ENCODE data around the gene PCGF2.
A peak's percentile ranks its signal among the peaks of the same experiment; 100 is the strongest.

Gene PCGF2

DNA sequence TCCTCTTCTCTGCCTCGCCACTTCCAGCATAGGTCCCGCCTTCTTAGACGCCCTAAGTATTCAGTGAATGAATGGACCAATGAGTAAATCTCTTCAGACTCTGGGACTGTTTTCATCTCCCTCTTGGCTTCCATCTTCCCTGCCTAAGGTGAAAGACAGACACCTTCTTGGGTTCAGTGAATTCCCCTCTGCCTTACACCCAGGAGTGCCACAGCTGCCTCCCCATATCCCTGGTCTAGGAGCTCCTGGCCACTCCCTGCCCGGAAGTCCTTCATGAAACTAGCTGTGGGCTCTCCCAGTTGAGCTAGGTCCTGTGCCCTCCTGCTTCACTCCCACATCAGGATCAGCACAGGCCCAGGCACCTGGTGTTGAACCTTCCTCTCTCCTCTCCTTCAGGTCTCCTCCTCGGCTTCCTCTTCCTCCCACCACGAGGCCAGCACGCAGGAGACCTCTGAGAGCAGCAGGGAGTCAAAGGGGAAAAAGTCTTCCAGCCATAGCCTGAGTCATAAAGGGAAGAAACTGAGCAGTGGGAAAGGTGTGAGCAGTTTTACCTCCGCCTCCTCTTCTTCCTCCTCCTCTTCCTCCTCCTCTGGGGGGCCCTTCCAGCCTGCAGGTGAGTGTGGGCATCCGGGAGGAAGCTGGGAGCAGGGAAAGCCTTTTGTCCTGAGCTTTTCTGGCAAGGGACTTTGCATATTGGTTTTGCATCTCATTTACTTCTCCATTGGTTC is 32.8 kb downstream of the PCGF2 start:
- 0 out of 2 replicates have a peak, but pooled peaks cover 5% of the 10 kb centered on the region for H3K36me3 ChIP-seq (ENCODE audit: control insufficient read depth, insufficient read depth, low read length)
- H3K9ac ChIP-seq (ENCODE audit: low read depth, low read length) = no peak overlapping the region
- no peak overlapping the region for H3K27ac ChIP-seq (ENCODE audit: low read depth, low read length)
- 0 out of 2 replicates have a peak overlapping the region, but pooled peaks have one; percentile 16 for H3K4me3 ChIP-seq (ENCODE audit: low read depth, low read length)
- no peaks in the 10 kb centered on the region for H3K9me3 ChIP-seq (ENCODE audit: control insufficient read depth, insufficient read depth, low read length)
- H3K27me3 ChIP-seq (ENCODE audit: control insufficient read depth, insufficient read depth, low read length) = peaks cover under 1% of the 10 kb centered on the region; the same call in 1 of the 2 replicates
- H3K4me1 ChIP-seq (ENCODE audit: control insufficient read depth, insufficient read depth, low read length) = peaks cover 23% of the 10 kb centered on the region

DNA sequence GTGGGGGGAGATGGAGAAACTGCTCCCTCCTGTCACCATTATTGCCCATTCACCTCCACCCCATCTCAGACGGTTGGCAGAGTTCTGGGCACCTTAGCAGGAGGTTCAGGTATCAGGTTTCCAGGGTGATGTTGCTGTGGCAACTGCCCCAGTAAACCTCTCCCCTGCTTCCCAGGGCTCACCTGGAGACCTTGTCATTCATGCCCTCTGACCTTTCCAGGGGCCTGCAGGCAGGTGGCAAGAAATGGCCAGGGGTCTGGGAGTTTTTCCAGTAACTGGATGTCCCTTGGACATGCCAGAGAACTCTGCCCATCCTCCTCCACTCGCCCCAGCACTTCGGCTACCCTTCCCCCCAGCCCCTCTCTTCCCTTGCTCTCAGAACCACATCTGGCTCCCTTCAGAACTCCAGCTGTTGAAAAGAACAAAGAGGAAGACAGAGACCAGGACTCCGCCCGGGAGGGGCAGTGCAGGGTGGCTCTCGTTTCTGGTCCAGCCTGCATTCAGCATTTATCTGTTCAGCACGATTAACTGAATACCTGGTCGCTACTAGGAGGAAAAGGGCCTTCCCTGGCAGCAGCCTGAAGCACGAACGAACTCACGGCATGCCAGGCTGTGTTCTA is 34.6 kb downstream of the PCGF2 start:
- H3K36me3 ChIP-seq (ENCODE audit: control insufficient read depth, insufficient read depth, low read length) = 0 out of 2 replicates have a peak, but pooled peaks cover 5% of the 10 kb centered on the region
- H3K4me3 ChIP-seq (ENCODE audit: low read depth, low read length) = no peak overlapping the region
- peaks cover 15% of the 10 kb centered on the region for H3K4me1 ChIP-seq (ENCODE audit: control insufficient read depth, insufficient read depth, low read length)
- H3K27ac ChIP-seq (ENCODE audit: low read depth, low read length) = no peak overlapping the region
- no peak overlapping the region for H3K9ac ChIP-seq (ENCODE audit: low read depth, low read length)
- H3K9me3 ChIP-seq (ENCODE audit: control insufficient read depth, insufficient read depth, low read length) = no peaks in the 10 kb centered on the region
- H3K27me3 ChIP-seq (ENCODE audit: control insufficient read depth, insufficient read depth, low read length) = peaks cover 3% of the 10 kb centered on the region; the same call in 1 of the 2 replicates

DNA sequence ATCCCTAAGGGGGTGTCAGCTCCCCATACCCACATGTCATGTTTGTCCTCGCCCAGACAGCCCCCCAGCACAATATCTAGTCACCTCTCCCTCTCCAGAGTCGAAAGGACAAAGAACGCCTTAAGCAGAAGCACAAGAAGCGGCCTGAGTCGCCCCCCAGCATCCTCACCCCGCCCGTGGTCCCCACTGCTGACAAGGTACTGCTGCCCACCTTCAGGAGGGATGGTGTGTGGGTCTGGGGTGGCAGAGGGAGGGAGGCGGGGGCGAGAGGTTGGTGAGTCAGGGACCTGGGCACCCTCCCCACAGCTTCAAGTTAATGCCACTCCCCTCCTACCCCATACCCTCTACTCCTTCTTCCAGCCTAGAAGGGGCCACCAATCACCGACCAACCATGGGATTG is 35.5 kb downstream of the PCGF2 start:
- no peaks in the 10 kb centered on the region for H3K9me3 ChIP-seq (ENCODE audit: control insufficient read depth, insufficient read depth, low read length)
- H3K36me3 ChIP-seq (ENCODE audit: control insufficient read depth, insufficient read depth, low read length) = 0 out of 2 replicates have a peak, but pooled peaks cover 5% of the 10 kb centered on the region
- H3K27me3 ChIP-seq (ENCODE audit: control insufficient read depth, insufficient read depth, low read length) = peaks cover 12% of the 10 kb centered on the region
- H3K4me3 ChIP-seq (ENCODE audit: low read depth, low read length) = no peak overlapping the region
- H3K4me1 ChIP-seq (ENCODE audit: control insufficient read depth, insufficient read depth, low read length) = peaks cover 15% of the 10 kb centered on the region
- H3K9ac ChIP-seq (ENCODE audit: low read depth, low read length) = no peak overlapping the region
- H3K27ac ChIP-seq (ENCODE audit: low read depth, low read length) = no peak overlapping the region

DNA sequence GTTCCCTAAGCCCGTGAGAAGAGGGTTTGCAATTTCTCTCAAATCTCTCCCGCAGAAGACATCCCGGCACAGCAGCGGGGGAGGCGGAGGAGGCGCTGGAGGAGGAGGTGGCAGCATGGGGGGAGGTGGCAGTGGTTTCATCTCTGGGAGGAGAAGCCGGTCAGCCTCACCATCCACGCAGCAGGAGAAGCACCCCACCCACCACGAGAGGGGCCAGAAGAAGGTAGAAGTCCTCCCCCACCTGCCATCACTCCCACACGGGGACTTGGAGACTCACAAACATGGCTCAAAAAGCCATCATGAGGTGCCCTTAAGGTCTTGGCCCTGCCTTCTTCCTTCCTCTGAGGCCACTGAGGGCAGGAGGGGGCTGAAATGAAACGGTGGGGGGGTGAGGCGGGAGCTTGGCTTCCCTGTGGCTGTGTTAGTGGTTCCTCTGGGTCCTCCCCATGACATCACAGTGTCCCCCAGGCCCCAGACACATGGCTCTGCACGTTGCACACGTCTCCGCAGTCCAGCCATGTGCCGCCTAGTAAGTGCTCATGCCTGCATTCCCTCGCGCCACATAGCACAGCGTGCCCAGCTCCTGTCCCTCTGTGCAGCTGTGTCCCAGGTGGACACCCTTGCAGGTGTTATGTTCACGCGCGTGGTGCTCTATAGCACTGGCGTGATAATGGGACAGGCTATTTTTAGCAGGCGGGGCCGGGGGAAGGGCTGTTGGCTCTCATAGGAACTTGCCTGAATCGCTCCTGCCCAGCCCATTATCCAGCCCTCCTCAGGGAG is 36.2 kb downstream of the PCGF2 start:
- Histone ChIP-seq H3K27ac (ENCODE audit: low read depth, low read length) (no peak overlapping the region), H3K9ac (ENCODE audit: low read depth, low read length) (no peak overlapping the region), H3K4me1 (ENCODE audit: control insufficient read depth, insufficient read depth, low read length) (peaks cover 15% of the 10 kb centered on the region), H3K27me3 (ENCODE audit: control insufficient read depth, insufficient read depth, low read length) (peaks cover 18% of the 10 kb centered on the region), H3K36me3 (ENCODE audit: control insufficient read depth, insufficient read depth, low read length) (0 out of 2 replicates have a peak, but pooled peaks cover 5% of the 10 kb centered on the region), H3K4me3 (ENCODE audit: low read depth, low read length) (no peak overlapping the region), H3K9me3 (ENCODE audit: control insufficient read depth, insufficient read depth, low read length) (no peaks in the 10 kb centered on the region)

DNA sequence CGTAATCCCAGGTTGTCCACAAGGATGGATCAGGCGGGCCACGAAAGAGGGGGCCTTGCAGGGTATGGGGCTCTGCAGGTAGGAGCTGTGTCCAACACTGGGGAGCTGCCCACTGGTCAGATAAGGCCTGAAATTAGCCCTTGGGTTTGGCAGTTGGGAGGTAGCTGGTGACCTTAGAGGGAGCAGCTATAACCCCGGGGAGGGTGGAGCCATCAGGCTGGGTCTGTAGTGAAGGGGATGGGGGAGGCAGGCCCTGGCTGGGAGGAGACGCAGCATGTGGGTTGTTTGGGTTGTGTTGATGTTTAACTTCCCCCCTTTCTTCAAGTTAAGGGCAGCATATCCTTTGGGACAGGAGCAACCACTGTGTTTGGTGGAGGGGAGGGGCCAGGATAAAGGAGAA is 37.2 kb downstream of the PCGF2 start:
- H3K4me3 ChIP-seq (ENCODE audit: low read depth, low read length) = no peak overlapping the region
- peaks cover 28% of the 10 kb centered on the region for H3K27me3 ChIP-seq (ENCODE audit: control insufficient read depth, insufficient read depth, low read length)
- H3K27ac ChIP-seq (ENCODE audit: low read depth, low read length) = no peak overlapping the region
- no peaks in the 10 kb centered on the region for H3K9me3 ChIP-seq (ENCODE audit: control insufficient read depth, insufficient read depth, low read length)
- H3K9ac ChIP-seq (ENCODE audit: low read depth, low read length) = no peak overlapping the region
- H3K36me3 ChIP-seq (ENCODE audit: control insufficient read depth, insufficient read depth, low read length) = 0 out of 2 replicates have a peak, but pooled peaks cover 5% of the 10 kb centered on the region
- H3K4me1 ChIP-seq (ENCODE audit: control insufficient read depth, insufficient read depth, low read length) = peaks cover 19% of the 10 kb centered on the region

DNA sequence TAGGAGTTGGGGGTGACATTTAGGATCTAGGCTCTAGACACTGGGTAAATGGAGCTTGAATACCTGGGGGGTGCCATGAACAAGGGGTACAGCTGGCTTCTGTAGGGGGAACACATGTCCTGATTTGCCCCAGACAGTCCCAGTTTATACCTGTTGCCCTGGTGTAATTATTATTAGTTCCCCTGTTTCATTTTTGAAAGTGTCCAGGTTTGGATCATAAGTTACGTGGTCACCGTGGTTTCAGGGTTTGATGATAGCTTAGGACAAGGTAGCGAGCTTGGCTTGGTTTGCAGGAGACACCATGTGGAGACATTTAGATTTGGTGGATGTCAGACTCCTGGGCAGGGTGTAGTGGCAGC is 37.6 kb downstream of the PCGF2 start:
- peaks cover 32% of the 10 kb centered on the region for H3K27me3 ChIP-seq (ENCODE audit: control insufficient read depth, insufficient read depth, low read length)
- no peak overlapping the region for H3K4me3 ChIP-seq (ENCODE audit: low read depth, low read length)
- H3K4me1 ChIP-seq (ENCODE audit: control insufficient read depth, insufficient read depth, low read length) = peaks cover 15% of the 10 kb centered on the region
- no peak overlapping the region for H3K9ac ChIP-seq (ENCODE audit: low read depth, low read length)
- H3K27ac ChIP-seq (ENCODE audit: low read depth, low read length) = no peak overlapping the region
- H3K36me3 ChIP-seq (ENCODE audit: control insufficient read depth, insufficient read depth, low read length) = 0 out of 2 replicates have a peak, but pooled peaks cover 5% of the 10 kb centered on the region
- no peaks in the 10 kb centered on the region for H3K9me3 ChIP-seq (ENCODE audit: control insufficient read depth, insufficient read depth, low read length)

DNA sequence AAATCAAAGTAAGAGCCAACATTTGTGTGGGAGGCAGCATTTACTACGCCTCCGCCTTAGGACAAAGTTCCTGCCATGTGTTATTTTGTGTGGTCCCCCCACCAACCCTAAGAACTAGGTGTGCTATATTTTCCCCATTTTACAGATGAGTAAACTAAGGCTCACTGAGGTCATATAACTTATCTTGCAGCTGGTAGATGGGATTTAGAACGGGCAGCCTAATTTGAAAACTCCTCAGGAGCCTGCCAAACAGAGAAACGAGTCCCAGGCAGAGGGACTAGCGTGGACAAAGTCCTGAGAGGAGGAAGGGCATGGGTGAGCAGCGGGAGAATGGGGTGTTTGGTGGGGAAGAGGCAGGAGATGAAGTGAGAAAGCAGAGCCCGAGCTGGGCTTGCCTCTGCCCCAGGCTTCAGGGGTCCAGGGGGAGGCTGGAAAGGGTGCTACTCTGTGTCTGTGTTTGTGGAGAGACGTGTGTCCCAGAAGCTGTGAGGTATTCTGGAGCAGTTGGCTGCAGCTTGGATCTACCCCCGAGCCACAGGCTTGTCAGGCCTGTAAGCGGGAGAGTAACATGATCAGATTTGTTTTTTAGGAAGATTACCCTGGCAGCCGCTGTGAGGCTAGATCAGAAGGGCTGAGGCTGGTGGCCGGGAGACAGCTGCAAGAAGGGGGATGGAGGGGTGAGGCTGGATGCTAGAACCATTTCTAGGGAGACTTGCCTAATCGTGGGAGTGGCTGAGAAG is 38.1 kb downstream of the PCGF2 start:
- peaks cover 10% of the 10 kb centered on the region; the same call in 1 of the 2 replicates for H3K4me1 ChIP-seq (ENCODE audit: control insufficient read depth, insufficient read depth, low read length)
- H3K9ac ChIP-seq (ENCODE audit: low read depth, low read length) = no peak overlapping the region
- no peaks in the 10 kb centered on the region for H3K9me3 ChIP-seq (ENCODE audit: control insufficient read depth, insufficient read depth, low read length)
- peaks cover 32% of the 10 kb centered on the region for H3K27me3 ChIP-seq (ENCODE audit: control insufficient read depth, insufficient read depth, low read length)
- H3K27ac ChIP-seq (ENCODE audit: low read depth, low read length) = no peak overlapping the region
- H3K4me3 ChIP-seq (ENCODE audit: low read depth, low read length) = no peak overlapping the region
- H3K36me3 ChIP-seq (ENCODE audit: control insufficient read depth, insufficient read depth, low read length) = 0 out of 2 replicates have a peak, but pooled peaks cover 5% of the 10 kb centered on the region

DNA sequence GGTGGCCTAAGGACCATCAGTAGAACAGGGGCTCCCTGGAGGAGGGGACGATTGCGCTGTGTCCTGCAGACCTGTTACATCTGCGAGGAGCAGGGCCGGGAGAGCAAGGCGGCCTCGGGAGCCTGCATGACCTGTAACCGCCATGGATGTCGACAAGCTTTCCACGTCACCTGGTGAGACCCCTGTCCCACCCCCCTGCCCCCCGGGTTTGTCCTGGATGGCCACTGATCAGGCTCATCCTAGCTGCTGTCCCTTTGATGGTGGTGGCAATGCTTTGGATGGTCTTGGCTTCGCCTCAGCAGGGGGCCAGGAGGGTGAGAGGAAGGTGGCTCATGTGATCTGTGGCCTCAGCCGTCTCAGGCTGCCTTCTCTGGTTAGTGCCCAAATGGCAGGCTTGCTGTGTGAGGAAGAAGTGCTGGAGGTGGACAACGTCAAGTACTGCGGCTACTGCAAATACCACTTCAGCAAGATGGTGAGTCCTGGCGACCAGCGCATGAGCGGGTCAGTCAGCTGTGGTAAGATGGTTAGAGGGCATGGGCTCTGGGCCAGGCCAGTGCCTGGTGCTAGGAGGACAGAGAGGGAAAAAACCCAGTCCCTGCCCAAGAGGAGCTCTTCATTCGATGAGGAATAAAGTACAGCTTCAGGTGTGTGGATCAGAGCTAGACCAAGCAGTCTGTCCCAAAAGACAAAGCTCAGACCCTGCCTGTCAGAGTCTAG is 38.9 kb downstream of the PCGF2 start:
- peaks cover 14% of the 10 kb centered on the region for H3K4me1 ChIP-seq (ENCODE audit: control insufficient read depth, insufficient read depth, low read length)
- 0 out of 2 replicates have a peak, but pooled peaks cover 5% of the 10 kb centered on the region for H3K36me3 ChIP-seq (ENCODE audit: control insufficient read depth, insufficient read depth, low read length)
- peaks cover 38% of the 10 kb centered on the region for H3K27me3 ChIP-seq (ENCODE audit: control insufficient read depth, insufficient read depth, low read length)
- H3K9ac ChIP-seq (ENCODE audit: low read depth, low read length) = no peak overlapping the region
- H3K27ac ChIP-seq (ENCODE audit: low read depth, low read length) = no peak overlapping the region
- no peaks in the 10 kb centered on the region for H3K9me3 ChIP-seq (ENCODE audit: control insufficient read depth, insufficient read depth, low read length)
- no peak overlapping the region for H3K4me3 ChIP-seq (ENCODE audit: low read depth, low read length)

DNA sequence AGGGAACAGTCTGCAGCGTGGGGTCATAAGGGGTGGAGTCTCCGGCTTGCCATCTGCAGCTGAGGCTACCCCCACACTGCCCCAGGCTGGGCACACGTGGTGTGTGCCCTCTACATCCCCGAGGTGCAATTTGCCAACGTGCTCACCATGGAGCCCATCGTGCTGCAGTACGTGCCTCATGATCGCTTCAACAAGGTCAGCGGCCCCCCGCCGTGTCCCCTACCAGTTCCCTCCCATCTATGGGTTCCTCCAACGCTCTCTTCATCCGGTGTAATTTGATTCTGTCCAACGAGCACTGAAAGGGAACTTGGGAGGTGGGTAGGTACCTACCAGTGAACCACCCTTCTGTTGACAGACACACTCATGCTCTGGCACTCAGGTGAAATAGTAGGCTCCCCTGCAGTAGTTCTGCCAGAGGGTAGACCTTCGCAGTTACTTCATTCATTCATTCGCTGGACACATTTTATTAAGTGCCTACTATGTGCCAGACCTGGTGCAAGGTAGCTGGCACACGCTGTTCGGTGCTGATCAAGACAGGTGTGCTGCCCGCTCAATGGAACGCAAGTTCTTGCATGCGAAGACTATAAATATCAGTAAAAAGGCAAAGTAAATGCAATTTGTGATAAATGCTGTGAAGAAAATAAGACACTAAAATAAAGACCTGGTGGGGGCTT is 40.3 kb downstream of the PCGF2 start:
- H3K36me3 ChIP-seq (ENCODE audit: control insufficient read depth, insufficient read depth, low read length) = 0 out of 2 replicates have a peak, but pooled peaks cover 5% of the 10 kb centered on the region
- H3K9ac ChIP-seq (ENCODE audit: low read depth, low read length) = no peak overlapping the region
- H3K4me1 ChIP-seq (ENCODE audit: control insufficient read depth, insufficient read depth, low read length) = peaks cover 20% of the 10 kb centered on the region
- no peak overlapping the region for H3K27ac ChIP-seq (ENCODE audit: low read depth, low read length)
- H3K27me3 ChIP-seq (ENCODE audit: control insufficient read depth, insufficient read depth, low read length) = peaks cover 51% of the 10 kb centered on the region
- no peak overlapping the region for H3K4me3 ChIP-seq (ENCODE audit: low read depth, low read length)
- no peaks in the 10 kb centered on the region for H3K9me3 ChIP-seq (ENCODE audit: control insufficient read depth, insufficient read depth, low read length)

Measured in HUES48 (cell line).